Testis (tissue), 2 donors: ENCODE measurements around the gene C2orf66.

Source experiments
- POLR2A ChIP-seq: fragments of 450-650 bp; IDR thresholded peaks from one replicate; pipeline ENCODE4 v1.6.1; 2017; ENCODE audit warnings: antibody characterized with exemption, mild to moderate bottlenecking, moderate library complexity
- TF ChIP-seq, protein P1 (sequence below), 3 experiments: fragments of 450-650 bp in 2 of 3; fragments of 200-600 bp in 1 of 3; sonication (generic) in 1 of 3; IDR thresholded peaks; one replicate each; pipeline ENCODE4 v1.5.1; 2016 to 2019; ENCODE audit warnings: antibody characterized with exemption in 3 of 3, mild to moderate bottlenecking in 2 of 3, moderate library complexity in 1 of 3

DNA sequence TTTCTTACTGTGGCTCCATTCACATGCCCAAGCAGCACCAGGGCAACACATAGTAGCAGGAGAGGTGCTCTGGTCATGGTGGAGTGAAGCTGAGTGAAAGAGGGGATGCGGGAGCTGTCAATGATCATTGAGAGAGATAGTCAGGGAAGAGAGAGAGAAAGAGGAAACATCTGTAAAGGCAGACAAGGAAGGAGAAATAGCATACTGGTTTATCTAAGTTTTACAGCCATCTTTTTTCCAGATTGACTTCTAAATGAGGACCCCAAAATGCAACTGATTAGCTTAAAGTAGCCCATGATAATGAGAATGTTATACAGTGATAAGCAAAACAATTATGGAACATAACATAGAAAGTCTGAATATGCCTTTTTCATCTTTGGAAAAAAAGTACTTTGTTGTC, at the start of gene C2orf66:
- TF ChIP-seq, protein P1, sequence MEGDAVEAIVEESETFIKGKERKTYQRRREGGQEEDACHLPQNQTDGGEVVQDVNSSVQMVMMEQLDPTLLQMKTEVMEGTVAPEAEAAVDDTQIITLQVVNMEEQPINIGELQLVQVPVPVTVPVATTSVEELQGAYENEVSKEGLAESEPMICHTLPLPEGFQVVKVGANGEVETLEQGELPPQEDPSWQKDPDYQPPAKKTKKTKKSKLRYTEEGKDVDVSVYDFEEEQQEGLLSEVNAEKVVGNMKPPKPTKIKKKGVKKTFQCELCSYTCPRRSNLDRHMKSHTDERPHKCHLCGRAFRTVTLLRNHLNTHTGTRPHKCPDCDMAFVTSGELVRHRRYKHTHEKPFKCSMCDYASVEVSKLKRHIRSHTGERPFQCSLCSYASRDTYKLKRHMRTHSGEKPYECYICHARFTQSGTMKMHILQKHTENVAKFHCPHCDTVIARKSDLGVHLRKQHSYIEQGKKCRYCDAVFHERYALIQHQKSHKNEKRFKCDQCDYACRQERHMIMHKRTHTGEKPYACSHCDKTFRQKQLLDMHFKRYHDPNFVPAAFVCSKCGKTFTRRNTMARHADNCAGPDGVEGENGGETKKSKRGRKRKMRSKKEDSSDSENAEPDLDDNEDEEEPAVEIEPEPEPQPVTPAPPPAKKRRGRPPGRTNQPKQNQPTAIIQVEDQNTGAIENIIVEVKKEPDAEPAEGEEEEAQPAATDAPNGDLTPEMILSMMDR (IDR thresholded peaks at IDR 0.05) = no peak
- TF ChIP-seq POLR2A = no peak
